Measurements from ENCODE around the gene TASL. TPM values are rescaled to one million over a fixed set of nuclear protein-coding genes. Genes with fewer than 3 reads are reported as not detected.

TASL gene
- total and polyA plus RNA-seq, 9 of the 15 experiments (the other 6 are each of a cell fraction or from before 2014, with no cell fraction given) = 0.07 to 0.09 TPM; not detected in 7

- no peaks in the 10 kb centered on the region for H3K9me3 ChIP-seq (replicated peaks; ENCODE audit: control insufficient read depth, insufficient read depth, low read depth, low read length)
- H3K79me2 ChIP-seq (ENCODE audit: control insufficient read depth, insufficient read depth, low read length) = no peaks in the 10 kb centered on the region
- FAIRE-seq (no peak), DNase-seq (ENCODE audit: extremely low read depth in 1 of 4, low spot score in 3 of 4) (no peak), ATAC-seq (no peak)
- intact Hi-C loops (cut with micrococcal nuclease) = loop anchor here (10.0 kb wide), 1 partner anchor 1108 kb away; no protein-coding TSS in a partner anchor
- H3K9ac ChIP-seq (ENCODE audit: insufficient read depth in 1 of 2, low read depth in 2 of 2, low read length in 2 of 2) = no peak overlapping the region
- no peaks in the 10 kb centered on the region for H3K9me1 ChIP-seq (ENCODE audit: control insufficient read depth, insufficient read depth, low read length)
- no peak overlapping the region for H3K4me2 ChIP-seq (ENCODE audit: insufficient read depth, low read length)
- H4K20me1 ChIP-seq (replicated peaks; ENCODE audit: control insufficient read depth, insufficient read depth, low read length) = no peaks in the 10 kb centered on the region
- no peak overlapping the region for H3K27ac ChIP-seq (ENCODE audit: extremely low read depth, low read depth, low read length)
- H3K36me3 ChIP-seq (ENCODE audit: control insufficient read depth, insufficient read depth, low read length) = no peaks in the 10 kb centered on the region
- in situ Hi-C loops (cut with MboI) = no loop called here
- ChIA-PET POLR2A (no interaction called here), CTCF (ENCODE audit: low intra/inter-chr PET ratio) (no interaction called here)
- H3K4me1 ChIP-seq (replicated peaks in 1 of 2; ENCODE audit: control insufficient read depth in 2 of 2, insufficient read depth in 2 of 2, low read length in 2 of 2) = no peaks in the 10 kb centered on the region
- no peak overlapping the region for H3K4me3 ChIP-seq
- no TSS peak for BruUV-seq (replicated peaks)
- 0 out of 5 replicates have a peak, but pooled peaks cover 0 to 2% of the 10 kb centered on the region in 2 experiments for H3K27me3 ChIP-seq (ENCODE audit: control insufficient read depth in 2 of 2, insufficient read depth in 2 of 2, low read length in 2 of 2)
- WGBS (ENCODE audit: insufficient coverage, low coverage, missing lambda C conversion rate) = 0% methylated on average over 1 of the region's 3 CpGs
- no peak for TF ChIP-seq PRMT5 (CRISPR knock-in tag; IDR thresholded peaks at IDR 0.05)
- no peak for TF ChIP-seq MTA2 (IDR thresholded peaks at IDR 0.05; ENCODE audit: low read depth)
- TF ChIP-seq PURB (CRISPR knock-in tag; IDR thresholded peaks at IDR 0.05; ENCODE audit: low read depth) = no peak
- no peak for TF ChIP-seq SIRT6 (IDR thresholded peaks at IDR 0.05; ENCODE audit: low read depth, low read length)
- TF ChIP-seq OTX1 (CRISPR knock-in tag; IDR thresholded peaks at IDR 0.05) = no peak
- TF ChIP-seq ZFPM2 (CRISPR knock-in tag; IDR thresholded peaks at IDR 0.05) = no peak
- TF ChIP-seq ZNF589 (CRISPR knock-in tag; IDR thresholded peaks at IDR 0.05; ENCODE audit: low read depth) = no peak
- TF ChIP-seq SIN3B (IDR thresholded peaks at IDR 0.05; ENCODE audit: low read depth) = no peak
- TF ChIP-seq THAP12 (CRISPR knock-in tag; IDR thresholded peaks at IDR 0.05) = no peak
- TF ChIP-seq ZBTB40 (IDR thresholded peaks at IDR 0.05) = no peak
- TF ChIP-seq ZBTB40 (CRISPR knock-in tag; IDR thresholded peaks at IDR 0.05) = no peak
- no peak for TF ChIP-seq SMC3 (conservative IDR thresholded peaks at IDR 0.05; ENCODE audit: insufficient read depth, low read depth, low read length)
- no peak overlapping the region for H2AFZ ChIP-seq (ENCODE audit: low read depth, low read length)
These were observed 15.3 kb upstream of the TASL start for GRCh38 chrX:30592831-30593230.

Measured in K562 (cell line).